K562 (cell line): ENCODE results near the gene IFT172. TPM values are rescaled to one million over a fixed set of nuclear protein-coding genes. Genes with fewer than 3 reads are reported as not detected.

ENCODE experiments used
- HMGN3 ChIP-seq: IDR thresholded peaks from 2 replicates; pipeline ENCODE4 v1.6.1; 2011; ENCODE audit warnings: borderline replicate concordance, low read depth, mild to moderate bottlenecking, mixed read lengths, low read length; ENCODE audit not compliant: insufficient read length; ENCODE audit errors: extremely low read depth
- KLF1 ChIP-seq: fragments of 450-650 bp; IDR thresholded peaks from 2 replicates; pipeline ENCODE4 v1.6.1; 2016; ENCODE audit warnings: missing genetic modification characterization, missing compliant biosample characterization
- NRF1 ChIP-seq, 2 experiments: fragments of 450-650 bp; IDR thresholded peaks in 1 of 2; conservative IDR thresholded peaks in 1 of 2; 2 replicates each; pipeline ENCODE4 v1.6.1; 2014; ENCODE audit warnings: mild to moderate bottlenecking in 2 of 2
- RFX5 ChIP-seq: IDR thresholded peaks from 2 replicates; pipeline ENCODE4 v1.6.1; 2011; ENCODE audit warnings: low read depth, mild to moderate bottlenecking, improper control_type of control experiment, low read length
- ZBTB40 ChIP-seq, 2 experiments: fragments of 450-650 bp in 1 of 2; sonication (generic) in 1 of 2; formaldehyde crosslinking in 1 of 2; IDR thresholded peaks; 2 replicates each; pipeline versions ENCODE4 v1.7.1 to v1.9.0; 2016 to 2022; ENCODE audit warnings: inconsistent platforms in 1 of 2, mild to moderate bottlenecking in 1 of 2, missing genetic modification reagents in 1 of 2
- ZNF212 ChIP-seq: fragments of 450-650 bp; formaldehyde crosslinking; IDR thresholded peaks from 2 replicates; pipeline ENCODE4 v1.4.0; 2020; ENCODE audit warnings: mild to moderate bottlenecking
- polyA plus RNA-seq, 8 experiments: library from polyadenylated mRNA; depleted of rRNA in 4 of 8; stranded (reverse) in 5 of 8; unstranded in 3 of 8; fragments of >200 nt; fragmentation: Nextera tagmentation in 2 of 8; fragmentation: Illumina TruSeq in 1 of 8; extraction: Ambion mirVana in 2 of 8; extraction: Trizol in 1 of 8; gene quantifications; 2 replicates each; pipeline versions ENCODE4 v1.2.1 to v1.2.3, GENCODE V29; 2011 to 2014; ENCODE audit warnings: inconsistent platforms in 1 of 8, missing spikeins in 1 of 8
- total RNA-seq, 7 experiments: library from RNA; depleted of rRNA in 6 of 7; stranded (reverse); fragments of >200 nt in 6 of 7; fragmentation: Illumina TruSeq in 2 of 7; extraction: Trizol in 2 of 7; gene quantifications; 2 replicates each; pipeline versions ENCODE4 v1.2.1 to v1.2.3, GENCODE V29; 2011 to 2021; ENCODE audit warnings: low replicate concordance in 1 of 7
- TF ChIP-seq, protein P1 (sequence below): fragments of 450-650 bp; IDR thresholded peaks from 2 replicates; pipeline ENCODE4 v1.6.1; 2018; ENCODE audit not compliant: partially characterized antibody
- TF ChIP-seq, protein P2 (sequence below), 2 experiments: fragments of 150-350 bp in 1 of 2; IDR thresholded peaks; 2 replicates each; pipeline ENCODE4 v1.6.1; 2012 to 2016; ENCODE audit warnings: low read depth in 2 of 2, low read length in 2 of 2, mild to moderate bottlenecking in 1 of 2, moderate library complexity in 1 of 2

The IFT172 gene
- total and polyA plus RNA-seq, 9 of the 15 experiments (the other 6 are each of a cell fraction or from before 2014, with no cell fraction given) = 5.6 to 19.1 (median 13.5) TPM

GRCh38 chr2:27428213-27428977 lies 61.1 kb downstream of the IFT172 start, which contains the start of gene NRBP1 (continued):
- TF ChIP-seq, protein P1, sequence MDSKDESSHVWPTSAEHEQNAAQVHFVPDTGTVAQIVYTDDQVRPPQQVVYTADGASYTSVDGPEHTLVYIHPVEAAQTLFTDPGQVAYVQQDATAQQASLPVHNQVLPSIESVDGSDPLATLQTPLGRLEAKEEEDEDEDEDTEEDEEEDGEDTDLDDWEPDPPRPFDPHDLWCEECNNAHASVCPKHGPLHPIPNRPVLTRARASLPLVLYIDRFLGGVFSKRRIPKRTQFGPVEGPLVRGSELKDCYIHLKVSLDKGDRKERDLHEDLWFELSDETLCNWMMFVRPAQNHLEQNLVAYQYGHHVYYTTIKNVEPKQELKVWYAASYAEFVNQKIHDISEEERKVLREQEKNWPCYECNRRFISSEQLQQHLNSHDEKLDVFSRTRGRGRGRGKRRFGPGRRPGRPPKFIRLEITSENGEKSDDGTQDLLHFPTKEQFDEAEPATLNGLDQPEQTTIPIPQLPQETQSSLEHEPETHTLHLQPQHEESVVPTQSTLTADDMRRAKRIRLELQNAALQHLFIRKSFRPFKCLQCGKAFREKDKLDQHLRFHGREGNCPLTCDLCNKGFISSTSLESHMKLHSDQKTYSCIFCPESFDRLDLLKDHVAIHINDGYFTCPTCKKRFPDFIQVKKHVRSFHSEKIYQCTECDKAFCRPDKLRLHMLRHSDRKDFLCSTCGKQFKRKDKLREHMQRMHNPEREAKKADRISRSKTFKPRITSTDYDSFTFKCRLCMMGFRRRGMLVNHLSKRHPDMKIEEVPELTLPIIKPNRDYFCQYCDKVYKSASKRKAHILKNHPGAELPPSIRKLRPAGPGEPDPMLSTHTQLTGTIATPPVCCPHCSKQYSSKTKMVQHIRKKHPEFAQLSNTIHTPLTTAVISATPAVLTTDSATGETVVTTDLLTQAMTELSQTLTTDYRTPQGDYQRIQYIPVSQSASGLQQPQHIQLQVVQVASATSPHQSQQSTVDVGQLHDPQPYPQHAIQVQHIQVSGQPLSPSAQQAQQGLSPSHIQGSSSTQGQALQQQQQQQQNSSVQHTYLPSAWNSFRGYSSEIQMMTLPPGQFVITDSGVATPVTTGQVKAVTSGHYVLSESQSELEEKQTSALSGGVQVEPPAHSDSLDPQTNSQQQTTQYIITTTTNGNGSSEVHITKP = peak; percentile 96
- TF ChIP-seq ZNF212 (CRISPR knock-in tag) (no peak), KLF1 (tag) (peak; percentile 75; the same call in 1 of the 2 replicates), NRF1 (conservative IDR thresholded peaks at IDR 0.05 in 1 of 2, IDR thresholded peaks at IDR 0.05 in 1 of 2) (peak; percentile 87 to 88), RFX5 (no peak), HMGN3 (peak; percentile 78), ZBTB40 (IDR thresholded peaks at IDR 0.05) (peak; percentile 55; the same call in 1 of the 2 replicates), ZBTB40 (CRISPR knock-in tag; IDR thresholded peaks at IDR 0.05) (no peak)
- TF ChIP-seq, protein P2, sequence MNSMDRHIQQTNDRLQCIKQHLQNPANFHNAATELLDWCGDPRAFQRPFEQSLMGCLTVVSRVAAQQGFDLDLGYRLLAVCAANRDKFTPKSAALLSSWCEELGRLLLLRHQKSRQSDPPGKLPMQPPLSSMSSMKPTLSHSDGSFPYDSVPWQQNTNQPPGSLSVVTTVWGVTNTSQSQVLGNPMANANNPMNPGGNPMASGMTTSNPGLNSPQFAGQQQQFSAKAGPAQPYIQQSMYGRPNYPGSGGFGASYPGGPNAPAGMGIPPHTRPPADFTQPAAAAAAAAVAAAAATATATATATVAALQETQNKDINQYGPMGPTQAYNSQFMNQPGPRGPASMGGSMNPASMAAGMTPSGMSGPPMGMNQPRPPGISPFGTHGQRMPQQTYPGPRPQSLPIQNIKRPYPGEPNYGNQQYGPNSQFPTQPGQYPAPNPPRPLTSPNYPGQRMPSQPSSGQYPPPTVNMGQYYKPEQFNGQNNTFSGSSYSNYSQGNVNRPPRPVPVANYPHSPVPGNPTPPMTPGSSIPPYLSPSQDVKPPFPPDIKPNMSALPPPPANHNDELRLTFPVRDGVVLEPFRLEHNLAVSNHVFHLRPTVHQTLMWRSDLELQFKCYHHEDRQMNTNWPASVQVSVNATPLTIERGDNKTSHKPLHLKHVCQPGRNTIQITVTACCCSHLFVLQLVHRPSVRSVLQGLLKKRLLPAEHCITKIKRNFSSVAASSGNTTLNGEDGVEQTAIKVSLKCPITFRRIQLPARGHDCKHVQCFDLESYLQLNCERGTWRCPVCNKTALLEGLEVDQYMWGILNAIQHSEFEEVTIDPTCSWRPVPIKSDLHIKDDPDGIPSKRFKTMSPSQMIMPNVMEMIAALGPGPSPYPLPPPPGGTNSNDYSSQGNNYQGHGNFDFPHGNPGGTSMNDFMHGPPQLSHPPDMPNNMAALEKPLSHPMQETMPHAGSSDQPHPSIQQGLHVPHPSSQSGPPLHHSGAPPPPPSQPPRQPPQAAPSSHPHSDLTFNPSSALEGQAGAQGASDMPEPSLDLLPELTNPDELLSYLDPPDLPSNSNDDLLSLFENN (IDR thresholded peaks at IDR 0.05; ENCODE audit: low read depth in 2 of 2, low read length in 2 of 2) = peak in 1 of 2 experiments; percentile 65; a peak in 1 of 4 replicates
